ENCODE measurements around the gene RTCB. TPM values are rescaled to one million over a fixed set of nuclear protein-coding genes. Genes with fewer than 3 reads are reported as not detected.
A peak's percentile ranks its signal among the peaks of the same experiment; 100 is the strongest.

The RTCB gene
- total RNA-seq, 1 donor from 2014 or later = 97.3 TPM

- Mint-ChIP-seq H3K27me3 (peaks cover 4% of the 10 kb centered on the region), H3K4me3 (ENCODE audit: low read depth) (peak overlapping the region; percentile 97), H3K27ac (no peak overlapping the region), H3K4me1 (ENCODE audit: low read depth) (peaks cover 22% of the 10 kb centered on the region), H3K36me3 (ENCODE audit: insufficient read depth) (peaks cover 11% of the 10 kb centered on the region), H3K9me3 (ENCODE audit: low read depth) (no peaks in the 10 kb centered on the region)
- no peak for DNase-seq (ENCODE audit: low spot score, unreplicated experiment)
- TF ChIP-seq CTCF (IDR thresholded peaks at IDR 0.05; ENCODE audit: unreplicated experiment) = no peak
Observed at GRCh38 chr22:32410459-32410858, 1.6 kb downstream of the RTCB start.

- H3K36me3 Mint-ChIP-seq (ENCODE audit: insufficient read depth) = peaks cover 11% of the 10 kb centered on the region
- no peaks in the 10 kb centered on the region for H3K9me3 Mint-ChIP-seq (ENCODE audit: low read depth)
- peaks cover 22% of the 10 kb centered on the region for H3K4me1 Mint-ChIP-seq (ENCODE audit: low read depth)
- H3K4me3 Mint-ChIP-seq (ENCODE audit: low read depth) = peak overlapping the region; percentile 63
- peak overlapping the region; percentile 83 for H3K27ac Mint-ChIP-seq
- TF ChIP-seq CTCF (IDR thresholded peaks at IDR 0.05; ENCODE audit: unreplicated experiment) = no peak
- DNase-seq (ENCODE audit: low spot score, unreplicated experiment) = no peak
- H3K27me3 Mint-ChIP-seq = peaks cover under 1% of the 10 kb centered on the region
Observed at GRCh38 chr22:32409977-32410376, 2.1 kb downstream of the RTCB start.

GRCh38 chr22:32407936-32408335 lies 4.1 kb downstream of the RTCB start:
- Mint-ChIP-seq H3K4me3 (ENCODE audit: low read depth) (no peak overlapping the region), H3K4me1 (ENCODE audit: low read depth) (peaks cover 22% of the 10 kb centered on the region), H3K27ac (no peak overlapping the region), H3K36me3 (ENCODE audit: insufficient read depth) (peaks cover 17% of the 10 kb centered on the region), H3K27me3 (no peaks in the 10 kb centered on the region), H3K9me3 (ENCODE audit: low read depth) (no peaks in the 10 kb centered on the region)
- TF ChIP-seq CTCF (IDR thresholded peaks at IDR 0.05; ENCODE audit: unreplicated experiment) = no peak
- DNase-seq (ENCODE audit: low spot score, unreplicated experiment) = no peak

- Mint-ChIP-seq H3K4me3 (ENCODE audit: low read depth) (no peak overlapping the region), H3K9me3 (ENCODE audit: low read depth) (no peaks in the 10 kb centered on the region), H3K27me3 (no peaks in the 10 kb centered on the region), H3K36me3 (ENCODE audit: insufficient read depth) (peaks cover 17% of the 10 kb centered on the region), H3K27ac (no peak overlapping the region), H3K4me1 (ENCODE audit: low read depth) (peaks cover 18% of the 10 kb centered on the region)
- no peak for DNase-seq (ENCODE audit: low spot score, unreplicated experiment)
- no peak for TF ChIP-seq CTCF (IDR thresholded peaks at IDR 0.05; ENCODE audit: unreplicated experiment)
Observed at GRCh38 chr22:32407312-32407711, 4.7 kb downstream of the RTCB start.

GRCh38 chr22:32404021-32404420 lies 8.0 kb downstream of the RTCB start:
- H3K9me3 Mint-ChIP-seq (ENCODE audit: low read depth) = no peaks in the 10 kb centered on the region
- peaks cover 26% of the 10 kb centered on the region for H3K36me3 Mint-ChIP-seq (ENCODE audit: insufficient read depth)
- TF ChIP-seq CTCF (IDR thresholded peaks at IDR 0.05; ENCODE audit: unreplicated experiment) = no peak
- H3K27me3 Mint-ChIP-seq = no peaks in the 10 kb centered on the region
- H3K4me3 Mint-ChIP-seq (ENCODE audit: low read depth) = no peak overlapping the region
- DNase-seq (ENCODE audit: low spot score, unreplicated experiment) = no peak
- H3K4me1 Mint-ChIP-seq (ENCODE audit: low read depth) = no peaks in the 10 kb centered on the region
- no peak overlapping the region for H3K27ac Mint-ChIP-seq

Measured in progenitor cell of endocrine pancreas (in vitro differentiated cells).